T47D (cell line): ENCODE results near the gene NRCAM.

ENCODE experiments used
- DNase-seq, 2 experiments: peaks; one replicate each; pipeline versions ENCODE4 v3.0.0 to v3.0.0-alpha.2; 2011 to 2012; ENCODE audit warnings: low read depth in 1 of 2, low spot score in 1 of 2
- JUND ChIP-seq: IDR thresholded peaks from 2 replicates; pipeline ENCODE4 v1.6.1; 2012; ENCODE audit warnings: low read depth
- in situ Hi-C: cut with HindIII; loops from 2 replicates; pipeline ENCODE4 v1.10.0; 2016; ENCODE audit warnings: low sequenced_read_pairs, low pct_unique_long_range_greater_than_20kb

NRCAM gene

GRCh38 chr7:108171164-108171563, 285.1 kb downstream of the NRCAM start:
- no peak for TF ChIP-seq JUND
- in situ Hi-C loops = no loop called here
- DNase-seq = no peak

GRCh38 chr7:108170251-108170650, 286.0 kb downstream of the NRCAM start:
- in situ Hi-C loops = no loop called here
- TF ChIP-seq JUND = no peak
- no peak for DNase-seq

GRCh38 chr7:108167460-108167859, 288.8 kb downstream of the NRCAM start:
- in situ Hi-C loops = no loop called here
- TF ChIP-seq JUND = no peak
- no peak for DNase-seq

GRCh38 chr7:108166687-108167086, 289.5 kb downstream of the NRCAM start:
- TF ChIP-seq JUND = no peak
- no peak for DNase-seq
- in situ Hi-C loops = no loop called here

GRCh38 chr7:108165723-108166122, 290.5 kb downstream of the NRCAM start:
- in situ Hi-C loops = no loop called here

GRCh38 chr7:108164946-108165345, 291.3 kb downstream of the NRCAM start:
- in situ Hi-C loops = no loop called here
- DNase-seq = no peak
- no peak for TF ChIP-seq JUND

More at GRCh38 chr7:108165723-108166122, 290.5 kb downstream of the NRCAM start:
- no peak for DNase-seq
- no peak for TF ChIP-seq JUND

- no peak for TF ChIP-seq JUND
- no peak for DNase-seq
- in situ Hi-C loops = no loop called here
Measured at GRCh38 chr7:108164342-108164741, 291.9 kb downstream of the NRCAM start.

GRCh38 chr7:108158776-108159175, 297.5 kb downstream of the NRCAM start:
- no peak for TF ChIP-seq JUND
- no peak for DNase-seq
- in situ Hi-C loops = no loop called here

- TF ChIP-seq JUND = no peak
- no peak for DNase-seq
- in situ Hi-C loops = no loop called here
Measured at GRCh38 chr7:108157606-108158335, 298.5 kb downstream of the NRCAM start.

- no peak for TF ChIP-seq JUND
- DNase-seq = no peak
- in situ Hi-C loops = no loop called here
Measured at GRCh38 chr7:108156897-108157605, 299.2 kb downstream of the NRCAM start.

- TF ChIP-seq JUND = no peak
- in situ Hi-C loops = no loop called here
- no peak for DNase-seq
Measured at GRCh38 chr7:108152198-108152597, 304.0 kb downstream of the NRCAM start.

- no peak for TF ChIP-seq JUND
- in situ Hi-C loops = no loop called here
- DNase-seq = no peak
Measured at GRCh38 chr7:108149908-108150307, 306.3 kb downstream of the NRCAM start.

GRCh38 chr7:108149119-108149518, 307.1 kb downstream of the NRCAM start:
- TF ChIP-seq JUND = no peak
- DNase-seq = no peak
- in situ Hi-C loops = no loop called here

- in situ Hi-C loops = no loop called here
- no peak for TF ChIP-seq JUND
- no peak for DNase-seq
Measured at GRCh38 chr7:108147031-108147563, 309.1 kb downstream of the NRCAM start.
